Neutrophil (primary cell): ENCODE measurements around the gene DACH2.

Experiments used
- H3K27ac ChIP-seq: fragments of 200-600 bp; sonication (generic); 2 replicates; pipeline ENCODE4 v1.5.1; 2016; ENCODE audit warnings: mild to moderate bottlenecking, moderate library complexity
- H3K27me3 ChIP-seq: fragments of 200-600 bp; sonication (generic); 2 replicates; pipeline ENCODE4 v1.6.0; 2016; ENCODE audit warnings: mild to moderate bottlenecking
- H3K36me3 ChIP-seq: fragments of 200-600 bp; sonication (generic); 2 replicates; pipeline ENCODE4 v1.5.1; 2017
- H3K4me1 ChIP-seq, 2 experiments: fragments of 200-600 bp in 1 of 2; sonication (generic) in 1 of 2; 1 replicate in 1 of 2; 2 replicates in 1 of 2; pipeline versions ENCODE4 v1.5.1 to v1.6.1; 2013 to 2016; ENCODE audit warnings: low read depth in 1 of 2, low read length in 1 of 2, mild to moderate bottlenecking in 1 of 2, moderate library complexity in 1 of 2; ENCODE audit not compliant: control insufficient read depth in 1 of 2, insufficient read depth in 1 of 2
- H3K4me3 ChIP-seq, 2 experiments: fragments of 200-600 bp in 1 of 2; sonication (generic) in 1 of 2; 1 replicate in 1 of 2; 2 replicates in 1 of 2; pipeline ENCODE4 v1.5.1; 2013 to 2016; ENCODE audit warnings: low read depth in 1 of 2, low read length in 1 of 2, mild to moderate bottlenecking in 1 of 2, moderate library complexity in 1 of 2
- H3K9me3 ChIP-seq: fragments of 200-600 bp; sonication (generic); 2 replicates; pipeline ENCODE4 v1.5.1; 2016
- CTCF ChIP-seq: fragments of 200-600 bp; sonication (generic); IDR thresholded peaks from 2 replicates; pipeline ENCODE4 v1.5.1; 2016; ENCODE audit warnings: antibody characterized with exemption

Gene DACH2

GRCh38 chrX:86295293-86295692 lies 147.0 kb downstream of the DACH2 start:
- H3K4me3 ChIP-seq = no peak overlapping the region
- no peak for TF ChIP-seq CTCF
- H3K4me1 ChIP-seq = no peaks in the 10 kb centered on the region
- no peaks in the 10 kb centered on the region for H3K36me3 ChIP-seq
- no peaks in the 10 kb centered on the region for H3K9me3 ChIP-seq
- H3K27ac ChIP-seq = no peak overlapping the region
- no peaks in the 10 kb centered on the region for H3K27me3 ChIP-seq

GRCh38 chrX:86322913-86323312 lies 174.7 kb downstream of the DACH2 start:
- no peak overlapping the region for H3K27ac ChIP-seq

GRCh38 chrX:86329174-86329573 lies 180.9 kb downstream of the DACH2 start:
- H3K4me1 ChIP-seq = no peaks in the 10 kb centered on the region
- H3K4me3 ChIP-seq = no peak overlapping the region
- H3K36me3 ChIP-seq = no peaks in the 10 kb centered on the region
- no peaks in the 10 kb centered on the region for H3K9me3 ChIP-seq
- no peak for TF ChIP-seq CTCF
- H3K27me3 ChIP-seq = no peaks in the 10 kb centered on the region
- no peak overlapping the region for H3K27ac ChIP-seq

More at GRCh38 chrX:86322913-86323312, 174.7 kb downstream of the DACH2 start:
- H3K4me3 ChIP-seq = no peak overlapping the region
- H3K9me3 ChIP-seq = no peaks in the 10 kb centered on the region
- H3K27me3 ChIP-seq = no peaks in the 10 kb centered on the region
- no peak for TF ChIP-seq CTCF
- no peaks in the 10 kb centered on the region for H3K4me1 ChIP-seq
- no peaks in the 10 kb centered on the region for H3K36me3 ChIP-seq

GRCh38 chrX:86348669-86349068 lies 200.4 kb downstream of the DACH2 start:
- Histone ChIP-seq H3K36me3 (no peaks in the 10 kb centered on the region), H3K4me3 (no peak overlapping the region), H3K9me3 (no peaks in the 10 kb centered on the region), H3K4me1 (no peaks in the 10 kb centered on the region), H3K27ac (no peak overlapping the region), H3K27me3 (no peaks in the 10 kb centered on the region)
- TF ChIP-seq CTCF = no peak

- Histone ChIP-seq H3K36me3 (no peaks in the 10 kb centered on the region), H3K27me3 (no peaks in the 10 kb centered on the region), H3K4me3 (no peak overlapping the region), H3K27ac (no peak overlapping the region), H3K4me1 (no peaks in the 10 kb centered on the region), H3K9me3 (no peaks in the 10 kb centered on the region)
- TF ChIP-seq CTCF = no peak
Observed at GRCh38 chrX:86349115-86349514, 200.9 kb downstream of the DACH2 start.
